ENCODE measurements around the gene RELN. TPM values are rescaled to one million over a fixed set of nuclear protein-coding genes. Genes with fewer than 3 reads are reported as not detected.
A peak's percentile ranks its signal among the peaks of the same experiment; 100 is the strongest.

The RELN gene
- total and polyA plus RNA-seq, 9 of the 15 experiments (the other 6 are each of a cell fraction or from before 2014, with no cell fraction given): 12.9 to 43.2 (median 18.1) TPM

GRCh38 chr7:103657474-103657894 lies 332.0 kb downstream of the RELN start:
- ATAC-seq: peak; percentile 84
- no TSS peak for BruUV-seq (replicated peaks)
- Histone ChIP-seq H3K9me1 (ENCODE audit: control insufficient read depth, insufficient read depth, low read length) (no peaks in the 10 kb centered on the region), H2AFZ (ENCODE audit: low read depth, low read length) (no peak overlapping the region), H3K9me3 (replicated peaks; ENCODE audit: control insufficient read depth, insufficient read depth, low read depth, low read length) (no peaks in the 10 kb centered on the region), H3K9ac (ENCODE audit: insufficient read depth in 1 of 2, low read depth in 2 of 2, low read length in 2 of 2) (no peak overlapping the region), H3K27me3 (ENCODE audit: control insufficient read depth in 2 of 2, insufficient read depth in 2 of 2, low read length in 2 of 2) (no peaks in the 10 kb centered on the region), H3K36me3 (ENCODE audit: control insufficient read depth, insufficient read depth, low read length) (peaks cover 24% of the 10 kb centered on the region; the same call in 2 of the 3 replicates), H3K27ac (ENCODE audit: extremely low read depth, low read depth, low read length) (peak overlapping the region; percentile 43; the same call in 2 of the 3 replicates), H3K79me2 (ENCODE audit: control insufficient read depth, insufficient read depth, low read length) (no peaks in the 10 kb centered on the region), H3K4me2 (ENCODE audit: insufficient read depth, low read length) (no peak overlapping the region), H4K20me1 (replicated peaks; ENCODE audit: control insufficient read depth, insufficient read depth, low read length) (no peaks in the 10 kb centered on the region), H3K4me3 (no peak overlapping the region), H3K4me1 (replicated peaks in 1 of 2; ENCODE audit: control insufficient read depth in 2 of 2, insufficient read depth in 2 of 2, low read length in 2 of 2) (peaks cover 10 to 46% of the 10 kb centered on the region in 2 experiments)
- POLR2A ChIA-PET: no interaction called here
- WGBS (ENCODE audit: insufficient coverage, low coverage, missing lambda C conversion rate): 0% methylated on average over 4 of the region's 4 CpGs
- DNase-seq (ENCODE audit: extremely low read depth in 1 of 4, low spot score in 3 of 4): peak; percentile 62 to 92 (median 75)
- intact Hi-C loops (cut with micrococcal nuclease): no loop called here
- in situ Hi-C loops (cut with MboI): no loop called here
- peak; percentile 89 for FAIRE-seq
- CTCF ChIA-PET (ENCODE audit: low intra/inter-chr PET ratio): no interaction called here
- peak; percentile 95 for TF ChIP-seq TAL1 (IDR thresholded peaks at IDR 0.05)
- peak; percentile 69; the same call in 1 of the 2 replicates for TF ChIP-seq ESRRA (IDR thresholded peaks at IDR 0.05; ENCODE audit: borderline replicate concordance, low read depth)
- TF ChIP-seq HDAC1 (IDR thresholded peaks at IDR 0.05): peak in 1 of 2 experiments; percentile 86; a peak in 2 of 4 replicates
- TF ChIP-seq ESRRB (CRISPR knock-in tag; IDR thresholded peaks at IDR 0.05; ENCODE audit: borderline replicate concordance): no peak
- TF ChIP-seq STAT5A (IDR thresholded peaks at IDR 0.05; ENCODE audit: borderline replicate concordance, low read length): peak; percentile 95
- TF ChIP-seq HMG20B (CRISPR knock-in tag; IDR thresholded peaks at IDR 0.05): no peak
- TF ChIP-seq HES1 (IDR thresholded peaks at IDR 0.05; ENCODE audit: low read depth): peak; percentile 92
- peak; percentile 95 for TF ChIP-seq POLR2AphosphoS5 (IDR thresholded peaks at IDR 0.05; ENCODE audit: control insufficient read depth, insufficient read depth, low read depth, low read length)
- TF ChIP-seq NCOA2 (IDR thresholded peaks at IDR 0.05; ENCODE audit: partially characterized antibody in 2 of 2): peak; percentile 48 to 58
- peak in 1 of 2 experiments; percentile 89; a peak in 3 of 4 replicates for TF ChIP-seq ZNF318 (IDR thresholded peaks at IDR 0.05; ENCODE audit: borderline replicate concordance in 1 of 2, low read depth in 1 of 2)
- TF ChIP-seq MTA1 (IDR thresholded peaks at IDR 0.05; ENCODE audit: borderline replicate concordance): peak; percentile 92
- TF ChIP-seq JUND (IDR thresholded peaks at IDR 0.05; ENCODE audit: borderline replicate concordance, low read depth, low read length): peak; percentile 80; the same call in 1 of the 2 replicates
- TF ChIP-seq JUND (tag; IDR thresholded peaks at IDR 0.05; ENCODE audit: borderline replicate concordance, low read depth, low read length): no peak; the same call in 1 of the 3 replicates
- peak; percentile 82 for TF ChIP-seq TAF9B (IDR thresholded peaks at IDR 0.05; ENCODE audit: partially characterized antibody)
